ENCODE results near the gene STIM1.

The STIM1 gene

DNA sequence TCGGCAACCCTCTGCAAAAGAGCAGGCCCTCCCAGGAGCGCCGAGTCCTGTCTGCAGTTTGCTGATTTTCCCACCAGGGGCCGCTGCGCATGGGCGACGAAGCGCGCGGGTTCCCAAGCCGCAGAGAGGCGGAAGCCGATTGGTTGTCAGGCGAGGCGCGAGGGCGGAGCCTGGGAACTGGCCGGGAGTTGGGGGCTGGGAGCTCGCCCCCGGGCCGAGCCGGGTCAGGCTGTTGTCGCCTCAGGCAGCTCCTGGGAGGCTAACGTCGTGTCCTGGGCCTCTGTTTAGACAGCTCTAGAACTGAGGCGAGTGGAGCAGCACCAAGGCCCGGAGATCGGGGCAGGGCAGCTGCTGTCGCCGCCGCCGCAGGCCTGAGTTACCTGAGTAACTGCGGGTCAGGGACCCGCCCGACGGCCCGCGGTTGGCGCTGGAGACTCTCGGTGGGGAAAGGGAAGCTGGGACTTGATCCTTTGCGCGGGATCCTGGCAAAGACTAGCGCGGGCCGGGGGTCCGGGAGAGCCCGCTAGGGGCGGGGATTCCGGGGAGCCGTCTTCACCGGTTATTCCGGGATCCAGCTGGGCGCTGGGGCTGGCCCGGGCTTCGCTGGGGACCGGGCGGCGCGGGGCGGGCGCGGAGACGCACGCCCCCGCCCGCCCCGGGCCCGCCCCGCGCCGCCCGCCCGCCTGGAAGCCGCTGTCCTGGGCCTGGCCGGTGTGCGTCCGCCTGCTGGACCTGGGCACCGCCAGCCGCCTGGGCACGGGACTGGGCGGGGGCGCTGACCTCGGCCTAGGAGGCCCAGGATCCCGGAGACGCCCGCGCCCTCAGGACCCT lies at the start of gene STIM1:
Gene STIM1, plus strand, starts transcription at position 688 of the 831 bp plus-strand sequence. CDS start 607 bp downstream, outside the sequence.
- Histone ChIP-seq H2AFZ (ENCODE audit: low read depth, low read length, severe bottlenecking) (peak within 1 kb of the TSS; percentile 94), H3K4me3 (ENCODE audit: insufficient read depth, low read length, poor library complexity, severe bottlenecking) (peak within 1 kb of the TSS; percentile 92), H3K36me3 (ENCODE audit: low read length) (no peaks in the 10 kb centered on the region), H3K9me3 (ENCODE audit: insufficient read depth, low read length) (no peaks in the 10 kb centered on the region), H3K79me2 (ENCODE audit: insufficient read depth, low read length) (peaks cover 32% of the 10 kb centered on the region), H3K9ac (ENCODE audit: low read length) (peak within 1 kb of the TSS; percentile 72), H3K27ac (ENCODE audit: low read depth, low read length) (peak within 1 kb of the TSS; percentile 93), H3K27me3 (ENCODE audit: low read length) (no peaks in the 10 kb centered on the region), H3K9me2 (replicated peaks; ENCODE audit: insufficient read depth, low read length) (no peaks in the 10 kb centered on the region), H3K4me2 (ENCODE audit: low read depth, low read length, poor library complexity, severe bottlenecking) (peak within 1 kb of the TSS; percentile 89), H4K20me1 (ENCODE audit: low read depth, low read length) (no peaks in the 10 kb centered on the region; the same call in 1 of the 2 replicates), H3F3A (ENCODE audit: insufficient read depth) (peaks cover 14% of the 10 kb centered on the region)
- TF ChIP-seq, protein P1, sequence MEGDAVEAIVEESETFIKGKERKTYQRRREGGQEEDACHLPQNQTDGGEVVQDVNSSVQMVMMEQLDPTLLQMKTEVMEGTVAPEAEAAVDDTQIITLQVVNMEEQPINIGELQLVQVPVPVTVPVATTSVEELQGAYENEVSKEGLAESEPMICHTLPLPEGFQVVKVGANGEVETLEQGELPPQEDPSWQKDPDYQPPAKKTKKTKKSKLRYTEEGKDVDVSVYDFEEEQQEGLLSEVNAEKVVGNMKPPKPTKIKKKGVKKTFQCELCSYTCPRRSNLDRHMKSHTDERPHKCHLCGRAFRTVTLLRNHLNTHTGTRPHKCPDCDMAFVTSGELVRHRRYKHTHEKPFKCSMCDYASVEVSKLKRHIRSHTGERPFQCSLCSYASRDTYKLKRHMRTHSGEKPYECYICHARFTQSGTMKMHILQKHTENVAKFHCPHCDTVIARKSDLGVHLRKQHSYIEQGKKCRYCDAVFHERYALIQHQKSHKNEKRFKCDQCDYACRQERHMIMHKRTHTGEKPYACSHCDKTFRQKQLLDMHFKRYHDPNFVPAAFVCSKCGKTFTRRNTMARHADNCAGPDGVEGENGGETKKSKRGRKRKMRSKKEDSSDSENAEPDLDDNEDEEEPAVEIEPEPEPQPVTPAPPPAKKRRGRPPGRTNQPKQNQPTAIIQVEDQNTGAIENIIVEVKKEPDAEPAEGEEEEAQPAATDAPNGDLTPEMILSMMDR (IDR thresholded peaks at IDR 0.05; ENCODE audit: insufficient read depth, low read length, poor library complexity, severe bottlenecking) = peak; percentile 99
- no peak for TF ChIP-seq EZH2phosphoT487 (conservative IDR thresholded peaks at IDR 0.05; ENCODE audit: low read length)

GRCh38 chr11:3807909-3808860 lies 47.3 kb upstream of the STIM1 start, which contains the start of gene PGAP2:
TSS of gene PGAP2 (plus strand) at chr11:3808560. CDS start at chr11:3811260, 2,700 bp downstream.
- no peaks in the 10 kb centered on the region for H3K36me3 ChIP-seq (ENCODE audit: low read length)
- H3K27ac ChIP-seq (ENCODE audit: low read depth, low read length) = peak within 1 kb of the TSS; percentile 41
- peak within 1 kb of the TSS; percentile 80 for H3K4me2 ChIP-seq (ENCODE audit: low read depth, low read length, poor library complexity, severe bottlenecking)
- peak within 1 kb of the TSS; percentile 96 for H2AFZ ChIP-seq (ENCODE audit: low read depth, low read length, severe bottlenecking)
- H3K79me2 ChIP-seq (ENCODE audit: insufficient read depth, low read length) = peaks cover 5% of the 10 kb centered on the region; the same call in 1 of the 2 replicates
- H3K9me2 ChIP-seq (replicated peaks; ENCODE audit: insufficient read depth, low read length) = no peaks in the 10 kb centered on the region
- H3F3A ChIP-seq (ENCODE audit: insufficient read depth) = peaks cover 12% of the 10 kb centered on the region; the same call in 1 of the 2 replicates
- TF ChIP-seq EZH2phosphoT487 (conservative IDR thresholded peaks at IDR 0.05; ENCODE audit: low read length) = no peak
- TF ChIP-seq, protein P1 (IDR thresholded peaks at IDR 0.05; ENCODE audit: insufficient read depth, low read length, poor library complexity, severe bottlenecking) = peak; percentile 69
- H3K9ac ChIP-seq (ENCODE audit: low read length) = peak within 1 kb of the TSS; percentile 78
- no peaks in the 10 kb centered on the region for H3K9me3 ChIP-seq (ENCODE audit: insufficient read depth, low read length)
- H3K4me3 ChIP-seq (ENCODE audit: insufficient read depth, low read length, poor library complexity, severe bottlenecking) = peak within 1 kb of the TSS; percentile 79
- no peaks in the 10 kb centered on the region for H3K27me3 ChIP-seq (ENCODE audit: low read length)
- no peaks in the 10 kb centered on the region for H4K20me1 ChIP-seq (ENCODE audit: low read depth, low read length)

DNA sequence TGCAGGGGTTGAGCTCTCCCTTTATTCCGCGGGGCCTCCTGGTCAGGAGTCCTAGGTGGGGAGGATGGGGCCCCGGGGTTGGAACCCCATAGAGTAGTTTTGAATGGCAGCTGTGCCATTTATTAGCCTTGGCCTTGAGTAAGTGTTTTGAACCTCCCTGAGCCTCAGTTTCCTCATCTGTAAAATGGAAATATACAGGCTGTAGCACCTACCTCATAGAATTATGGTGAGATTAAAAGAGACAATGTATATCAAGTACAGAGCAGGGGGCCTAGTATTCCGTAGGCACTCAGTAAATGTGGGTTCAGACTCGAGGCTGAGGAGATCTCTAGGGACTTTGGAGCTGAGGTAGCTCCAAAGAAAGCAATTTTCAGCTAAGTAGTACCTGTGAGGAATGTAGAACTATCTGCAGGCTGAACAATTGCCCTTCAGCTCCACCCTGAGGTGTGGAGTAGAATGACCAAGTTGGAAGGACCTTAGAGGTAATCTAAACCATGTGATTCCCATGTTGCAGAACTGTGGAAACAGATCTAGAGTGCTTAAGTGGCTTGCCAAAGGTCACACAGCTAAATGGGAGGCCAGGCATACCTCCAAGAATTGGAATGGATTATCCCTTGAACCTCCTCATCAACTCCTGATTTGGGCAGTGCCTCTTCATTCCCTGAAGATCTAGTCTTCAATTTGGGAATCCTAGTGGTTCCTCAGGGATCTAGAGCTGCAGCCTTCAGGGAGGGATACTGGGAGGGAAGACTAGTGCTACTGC lies 46.4 kb upstream of the STIM1 start:
- H3K27ac ChIP-seq (ENCODE audit: low read depth, low read length) = peak overlapping the region; percentile 41; the same call in 1 of the 2 replicates
- H3K9me2 ChIP-seq (replicated peaks; ENCODE audit: insufficient read depth, low read length) = no peaks in the 10 kb centered on the region
- no peak for TF ChIP-seq EZH2phosphoT487 (conservative IDR thresholded peaks at IDR 0.05; ENCODE audit: low read length)
- TF ChIP-seq, protein P1 (IDR thresholded peaks at IDR 0.05; ENCODE audit: insufficient read depth, low read length, poor library complexity, severe bottlenecking) = peak; percentile 63
- H3K4me3 ChIP-seq (ENCODE audit: insufficient read depth, low read length, poor library complexity, severe bottlenecking) = peak overlapping the region; percentile 79
- peak overlapping the region; percentile 96 for H2AFZ ChIP-seq (ENCODE audit: low read depth, low read length, severe bottlenecking)
- no peaks in the 10 kb centered on the region for H3K9me3 ChIP-seq (ENCODE audit: insufficient read depth, low read length)
- H4K20me1 ChIP-seq (ENCODE audit: low read depth, low read length) = no peaks in the 10 kb centered on the region
- H3K9ac ChIP-seq (ENCODE audit: low read length) = peak overlapping the region; percentile 78
- peak overlapping the region; percentile 80 for H3K4me2 ChIP-seq (ENCODE audit: low read depth, low read length, poor library complexity, severe bottlenecking)
- H3K36me3 ChIP-seq (ENCODE audit: low read length) = no peaks in the 10 kb centered on the region
- H3K27me3 ChIP-seq (ENCODE audit: low read length) = no peaks in the 10 kb centered on the region
- peaks cover 12% of the 10 kb centered on the region; the same call in 1 of the 2 replicates for H3F3A ChIP-seq (ENCODE audit: insufficient read depth)
- H3K79me2 ChIP-seq (ENCODE audit: insufficient read depth, low read length) = peaks cover 5% of the 10 kb centered on the region; the same call in 1 of the 2 replicates

Data from SU-DHL-6 (cell line).